T-helper 1 cell (primary cell): ENCODE data around the gene ZSCAN21.

ENCODE experiments used
- DNase-seq, 5 donors: peaks; one replicate each; pipeline ENCODE4 v3.0.0-alpha.2; 2012 to 2020

The ZSCAN21 gene

DNA sequence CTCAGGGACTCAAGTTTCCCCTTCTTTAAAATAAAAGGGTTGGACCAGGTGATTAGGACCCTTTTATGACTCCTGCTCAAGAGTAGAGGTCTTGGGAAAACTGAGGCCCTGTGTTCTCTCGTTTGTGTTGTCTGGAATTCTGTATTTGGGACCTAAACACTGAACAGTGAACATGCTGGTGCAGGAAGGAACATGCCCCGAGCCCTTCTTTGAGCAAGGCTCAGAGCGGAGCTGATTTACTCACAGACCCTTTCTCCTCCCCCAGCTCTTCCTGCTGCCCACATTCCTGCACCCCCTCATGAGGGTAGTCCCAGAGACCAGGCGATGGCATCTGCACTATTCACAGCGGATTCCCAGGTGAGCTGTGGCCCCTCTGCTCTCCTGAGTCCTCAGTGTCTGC is 20.0 kb upstream of the ZSCAN21 start:
- DNase-seq, result no peak

DNA sequence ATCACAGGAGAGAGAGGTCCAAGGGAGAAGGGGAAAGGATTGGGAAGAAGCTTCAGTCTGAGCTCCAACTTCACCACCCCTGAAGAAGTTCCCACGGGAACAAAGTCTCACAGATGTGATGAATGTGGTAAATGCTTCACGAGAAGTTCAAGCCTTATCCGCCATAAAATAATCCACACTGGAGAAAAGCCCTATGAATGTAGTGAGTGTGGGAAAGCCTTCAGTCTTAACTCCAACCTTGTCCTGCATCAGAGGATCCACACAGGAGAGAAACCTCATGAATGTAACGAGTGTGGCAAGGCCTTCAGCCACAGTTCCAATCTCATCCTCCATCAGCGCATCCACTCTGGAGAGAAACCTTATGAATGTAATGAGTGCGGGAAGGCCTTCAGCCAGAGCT is 16.0 kb upstream of the ZSCAN21 start:
- DNase-seq, result no peak

DNA sequence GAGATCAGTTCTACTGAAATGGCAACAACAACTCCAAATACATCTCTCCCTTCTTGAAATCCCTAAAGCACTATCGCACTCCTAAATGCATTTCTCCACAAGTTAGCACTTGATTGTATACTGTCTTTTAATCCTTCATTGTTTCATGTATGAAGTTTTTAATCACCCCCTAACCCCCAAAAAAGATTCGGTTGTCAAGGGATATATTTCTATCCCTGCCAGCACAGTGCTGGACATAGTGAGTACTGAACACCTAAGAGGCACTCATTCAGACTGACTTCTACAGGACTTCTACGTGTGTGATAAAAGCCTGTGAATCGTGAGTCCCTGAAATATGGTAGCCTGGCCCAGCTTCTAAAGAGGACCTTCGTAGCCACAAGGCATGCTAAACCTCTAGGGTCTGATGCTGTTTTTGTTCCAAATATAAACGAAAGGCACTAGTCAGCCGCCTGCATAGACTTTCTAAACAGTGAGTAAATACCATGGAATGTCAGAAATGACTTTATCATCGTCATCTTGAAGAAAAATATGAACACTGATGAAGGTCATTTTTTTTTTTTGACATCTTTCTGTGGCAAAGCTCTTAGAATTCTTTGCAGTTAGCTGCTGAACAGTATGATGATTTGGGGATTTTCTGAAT is 14.6 kb upstream of the ZSCAN21 start:
- no peak for DNase-seq

DNA sequence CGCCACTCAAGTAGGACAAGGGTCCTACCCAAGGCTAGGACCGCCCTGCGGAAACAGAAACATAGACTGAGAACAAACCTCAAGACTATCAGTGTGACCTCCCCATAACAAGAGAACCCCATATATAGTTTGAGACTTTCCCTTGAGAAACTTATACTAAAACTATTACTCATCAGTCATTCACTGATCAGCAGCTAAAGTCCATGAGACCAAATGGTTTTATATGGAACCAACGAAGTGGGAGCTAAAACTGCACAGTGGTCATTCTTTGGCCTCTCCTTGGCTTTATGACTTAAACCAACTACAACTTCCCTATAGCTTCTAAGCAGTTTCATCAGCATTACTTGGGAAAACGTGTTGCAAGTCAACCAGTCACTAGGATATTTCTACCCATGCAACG is 13.7 kb upstream of the ZSCAN21 start:
- DNase-seq, result no peak

DNA sequence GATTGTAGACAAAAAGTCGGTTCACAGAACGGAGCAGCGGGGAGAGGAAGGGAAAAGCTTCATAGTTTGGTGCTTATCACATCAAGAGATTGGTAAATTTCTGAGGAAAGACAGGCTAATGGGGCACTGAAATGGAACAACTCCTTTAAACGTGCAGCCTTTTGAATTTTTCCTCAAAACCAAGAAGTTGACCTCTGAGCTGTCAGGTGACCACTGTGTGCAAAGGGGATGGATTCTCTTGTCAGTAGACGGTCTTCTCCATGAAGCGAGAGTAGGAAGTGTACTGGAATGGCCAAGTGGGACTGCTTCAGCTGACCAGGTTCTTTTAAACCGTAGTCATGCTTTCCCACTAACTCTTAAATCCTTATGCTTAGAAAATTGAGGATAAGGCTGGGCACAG is 11.2 kb upstream of the ZSCAN21 start:
- DNase-seq, result no peak

DNA sequence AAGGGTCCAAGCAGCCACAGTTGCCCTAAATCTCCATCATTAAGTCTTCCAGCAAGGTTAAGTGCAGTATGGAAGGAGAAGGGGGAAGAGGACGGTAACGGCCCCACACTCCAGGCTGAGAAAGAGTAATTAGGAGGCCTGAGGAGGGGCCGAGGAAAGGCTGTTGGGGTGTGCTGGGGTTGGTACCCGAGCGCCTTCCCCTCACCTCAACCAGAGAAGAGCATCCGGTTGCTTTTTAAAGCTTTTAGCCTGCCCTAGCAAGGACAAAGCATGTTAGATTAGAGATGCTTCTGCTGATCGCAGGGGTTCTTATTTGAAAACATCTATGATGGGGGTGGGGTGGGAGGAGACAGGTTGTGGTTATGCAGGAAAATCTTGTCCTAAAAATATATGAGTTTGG is 9.0 kb upstream of the ZSCAN21 start:
- DNase-seq, result no peak

DNA sequence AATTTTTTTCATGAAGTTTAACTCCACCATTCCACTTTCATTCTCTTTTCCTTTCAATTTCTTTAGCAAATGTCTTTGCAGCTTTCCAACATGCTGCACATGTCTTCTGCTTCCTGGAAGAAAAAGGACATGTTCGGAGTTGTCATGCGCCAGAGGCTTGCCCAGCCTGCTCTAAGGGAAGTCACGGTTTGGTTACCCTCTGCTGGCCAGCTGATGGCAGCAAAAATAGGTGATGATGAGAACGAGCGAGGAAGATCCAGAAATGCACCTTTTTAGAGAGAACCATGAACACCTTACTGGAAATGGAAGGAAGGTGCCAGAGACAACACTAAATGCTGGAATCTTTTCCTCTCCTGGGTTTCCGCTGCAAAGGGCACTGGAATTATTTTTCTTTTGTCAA is 4.9 kb upstream of the ZSCAN21 start:
- no peak for DNase-seq

DNA sequence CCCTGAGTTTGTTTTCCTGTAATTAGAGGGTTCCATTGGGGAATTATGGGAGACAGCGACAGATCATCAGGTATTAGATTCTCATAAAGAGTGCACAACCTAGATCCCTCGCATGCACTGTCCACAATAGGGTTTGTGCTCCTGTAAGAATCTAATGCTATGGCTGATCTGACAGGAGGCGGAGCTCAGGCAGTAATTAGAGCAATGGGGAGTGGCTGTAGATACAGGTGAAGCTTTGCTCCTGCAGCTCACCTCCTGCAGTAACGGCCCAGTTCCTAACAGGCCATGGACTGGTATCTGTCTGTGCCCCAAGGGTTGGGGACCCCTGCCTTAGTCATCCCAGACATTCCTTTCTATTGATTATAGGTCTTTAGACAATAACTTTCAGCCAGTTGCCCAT is 894 bp upstream of the ZSCAN21 start:
- DNase-seq, result no peak

DNA sequence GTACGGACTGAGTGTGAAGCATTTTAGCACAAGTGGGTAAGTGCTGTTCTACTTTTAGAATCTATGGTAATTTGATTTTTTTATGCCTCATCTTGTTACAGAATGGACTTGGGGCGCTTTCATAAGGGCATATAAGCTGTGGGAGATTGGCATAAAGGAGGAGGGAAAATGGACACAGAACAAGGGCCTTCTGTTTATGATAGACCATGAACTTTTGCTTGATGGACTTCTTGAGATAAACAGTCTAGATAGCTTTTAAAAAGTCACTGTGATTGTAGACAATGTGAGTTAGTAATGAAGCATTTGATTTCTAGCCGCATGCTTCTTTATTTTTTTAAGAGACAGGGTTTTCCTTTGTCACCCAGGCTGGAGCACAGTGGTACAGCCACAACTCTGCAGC is 2.0 kb downstream of the ZSCAN21 start:
- no peak for DNase-seq

DNA sequence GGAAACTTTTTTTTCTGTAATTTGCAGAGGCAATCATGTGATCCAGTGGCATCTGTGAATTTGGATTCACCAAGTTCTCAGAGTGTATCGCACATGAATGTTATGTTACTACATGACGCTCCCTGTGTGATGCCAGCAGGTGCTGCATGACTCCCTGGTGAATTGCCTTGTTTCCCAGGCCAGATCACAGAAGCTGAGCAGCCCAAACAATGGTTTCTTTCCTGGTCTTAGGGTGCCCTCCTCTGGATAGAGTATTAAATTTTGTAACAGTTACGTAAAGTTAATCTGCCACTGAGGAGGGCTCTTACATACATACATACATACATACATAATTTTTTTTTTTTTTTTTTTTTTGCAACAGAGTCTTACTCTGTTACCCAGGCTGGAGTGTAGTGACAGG is 3.6 kb downstream of the ZSCAN21 start:
- DNase-seq, result peak in 2 of 5 donors; percentile 8 to 38

DNA sequence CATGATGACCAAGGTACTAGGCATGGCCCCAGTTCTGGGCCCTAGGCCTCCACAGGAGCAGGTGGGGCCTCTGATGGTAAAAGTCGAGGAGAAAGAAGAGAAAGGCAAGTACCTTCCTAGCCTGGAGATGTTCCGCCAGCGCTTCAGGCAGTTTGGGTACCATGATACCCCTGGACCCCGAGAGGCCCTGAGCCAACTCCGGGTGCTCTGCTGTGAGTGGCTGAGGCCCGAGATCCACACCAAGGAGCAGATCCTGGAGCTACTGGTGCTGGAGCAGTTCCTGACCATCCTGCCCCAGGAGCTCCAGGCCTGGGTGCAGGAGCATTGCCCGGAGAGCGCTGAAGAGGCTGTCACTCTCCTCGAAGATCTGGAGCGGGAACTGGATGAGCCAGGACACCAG is 7.4 kb downstream of the ZSCAN21 start:
- no peak for DNase-seq

DNA sequence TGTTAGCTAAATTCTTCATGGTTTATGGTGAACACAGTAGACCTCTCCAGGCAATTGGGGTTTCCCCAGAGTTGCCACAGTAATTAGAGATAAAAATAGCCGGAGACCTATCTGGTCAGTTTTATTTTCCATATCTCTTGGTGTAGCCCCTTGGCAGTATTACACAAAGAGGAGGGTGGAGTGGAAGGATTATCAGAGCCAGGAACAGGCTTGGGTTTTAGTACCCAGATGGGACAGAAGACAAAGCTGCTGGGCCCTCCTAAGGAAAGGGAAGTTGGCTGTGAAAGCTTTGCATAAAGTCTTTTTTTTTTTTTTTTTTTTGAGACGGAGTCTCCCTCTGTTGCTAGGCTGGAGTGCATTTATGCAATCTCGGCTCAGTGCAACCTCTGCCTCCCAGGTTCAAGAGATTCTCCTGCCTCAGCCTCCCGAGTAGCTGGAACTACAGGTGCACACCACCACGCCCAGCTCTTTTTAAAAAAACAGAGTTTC is 9.7 kb downstream of the ZSCAN21 start:
- DNase-seq, result no peak

DNA sequence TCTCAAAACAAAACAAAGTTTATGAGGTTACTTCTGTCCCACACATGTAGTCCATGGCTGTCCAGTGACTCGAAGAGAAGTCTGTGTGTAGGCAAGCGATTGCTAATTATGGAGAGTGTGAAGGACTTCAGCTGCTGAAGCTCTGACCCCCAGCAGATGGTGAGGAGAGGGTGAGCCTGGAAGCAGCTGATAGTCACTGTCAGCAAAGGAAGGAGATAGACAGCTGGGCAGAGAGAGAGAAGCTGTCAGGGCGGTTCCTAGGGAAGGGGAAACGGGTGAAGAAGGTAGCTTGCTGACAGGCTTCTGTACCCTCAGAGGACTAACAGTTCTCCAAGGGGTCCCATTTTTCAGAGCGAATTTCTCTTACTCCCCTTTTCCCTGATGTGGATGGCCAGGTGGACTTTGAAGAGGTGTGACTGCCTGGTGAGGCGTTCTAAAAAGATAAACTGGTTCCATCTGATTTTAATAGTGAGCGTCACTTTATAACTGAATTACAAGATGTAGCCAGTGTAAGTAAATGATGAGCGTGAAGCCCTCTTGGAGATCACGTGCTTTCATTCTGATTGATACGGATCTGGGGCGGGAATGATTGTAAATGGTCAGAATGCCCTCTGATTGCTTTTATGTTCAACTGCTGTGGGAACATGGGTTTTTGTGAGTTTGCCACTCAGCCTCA is 12.1 kb downstream of the ZSCAN21 start:
- no peak for DNase-seq

DNA sequence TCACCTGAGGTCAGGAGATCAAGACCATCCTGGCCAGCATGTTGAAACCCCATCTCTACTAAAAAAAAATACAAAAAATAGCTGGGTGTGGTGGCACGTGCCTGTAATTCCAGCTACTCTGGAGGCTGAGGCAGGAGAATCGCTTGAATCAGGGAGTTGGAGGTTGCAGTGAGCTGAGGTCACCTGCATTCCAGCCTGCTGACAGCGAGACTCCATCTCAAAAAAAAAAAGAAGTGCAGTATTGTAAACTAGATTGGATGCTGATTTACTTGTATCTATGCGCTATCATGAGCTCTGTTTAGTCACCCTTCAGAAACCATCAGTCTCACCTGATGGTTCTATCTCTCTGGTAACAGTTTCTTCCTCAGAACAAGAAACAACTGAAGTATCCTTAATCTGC is 13.8 kb downstream of the ZSCAN21 start:
- no peak for DNase-seq

DNA sequence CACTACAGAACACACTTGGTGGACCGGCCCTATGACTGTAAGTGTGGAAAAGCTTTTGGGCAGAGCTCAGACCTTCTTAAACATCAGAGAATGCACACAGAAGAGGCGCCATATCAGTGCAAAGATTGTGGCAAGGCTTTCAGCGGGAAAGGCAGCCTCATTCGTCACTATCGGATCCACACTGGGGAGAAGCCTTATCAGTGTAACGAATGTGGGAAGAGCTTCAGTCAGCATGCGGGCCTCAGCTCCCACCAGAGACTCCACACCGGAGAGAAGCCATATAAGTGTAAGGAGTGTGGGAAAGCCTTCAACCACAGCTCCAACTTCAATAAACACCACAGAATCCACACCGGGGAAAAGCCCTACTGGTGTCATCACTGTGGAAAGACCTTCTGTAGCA is 14.6 kb downstream of the ZSCAN21 start:
- no peak for DNase-seq

DNA sequence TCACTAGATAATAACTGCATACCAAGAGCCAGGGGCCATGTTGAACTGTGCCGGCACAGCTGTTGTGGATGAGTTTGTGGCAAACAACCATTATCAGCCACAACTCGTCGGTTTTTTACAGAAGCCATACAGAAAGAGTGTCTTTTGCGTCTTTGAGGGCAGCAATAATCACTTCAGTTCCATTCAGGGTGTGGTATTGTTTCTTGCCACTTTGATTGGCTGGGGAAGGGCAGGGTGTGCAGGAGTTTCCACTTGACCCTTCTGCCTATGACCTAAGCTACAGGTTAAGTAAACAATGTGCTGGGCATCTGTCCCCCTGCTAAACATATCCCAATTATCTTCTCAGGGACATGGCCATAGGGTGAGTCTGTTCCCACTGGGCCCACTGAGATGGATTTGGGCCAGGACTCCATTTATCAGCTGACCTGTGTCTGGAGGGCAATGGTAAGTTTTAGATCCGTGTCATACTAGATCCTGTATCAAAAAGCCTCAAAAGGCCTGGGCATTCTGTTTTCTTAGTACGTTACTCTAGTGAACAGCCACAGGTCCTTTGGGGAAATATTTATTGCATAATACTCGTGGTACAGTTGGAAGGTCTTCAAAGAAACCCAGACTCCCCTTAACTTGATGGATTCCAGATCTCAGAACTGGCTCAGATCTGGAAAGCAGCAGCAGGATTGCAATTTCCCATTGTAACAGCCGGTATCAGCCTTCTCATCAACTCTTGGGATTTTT is 16.0 kb downstream of the ZSCAN21 start:
- DNase-seq, result no peak

DNA sequence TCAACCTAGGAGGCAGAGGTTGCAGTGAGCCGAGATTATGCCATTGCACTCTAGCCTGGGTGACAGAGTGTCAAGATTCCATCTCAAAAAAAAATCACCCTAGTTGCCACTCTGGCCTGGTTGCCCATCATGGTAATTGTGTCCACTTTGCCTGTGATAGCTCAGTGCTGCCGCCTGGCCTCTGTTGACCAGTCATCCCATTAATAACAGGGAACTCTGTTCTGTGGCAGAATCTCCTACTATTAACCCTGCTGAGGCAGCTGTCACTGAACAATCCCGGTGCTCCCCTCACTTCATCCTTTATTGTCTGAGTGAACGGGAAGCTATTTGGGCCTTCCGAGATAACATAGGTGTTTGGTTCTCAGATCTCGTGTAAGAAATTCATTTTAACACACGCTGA is 17.4 kb downstream of the ZSCAN21 start:
- DNase-seq, result no peak

DNA sequence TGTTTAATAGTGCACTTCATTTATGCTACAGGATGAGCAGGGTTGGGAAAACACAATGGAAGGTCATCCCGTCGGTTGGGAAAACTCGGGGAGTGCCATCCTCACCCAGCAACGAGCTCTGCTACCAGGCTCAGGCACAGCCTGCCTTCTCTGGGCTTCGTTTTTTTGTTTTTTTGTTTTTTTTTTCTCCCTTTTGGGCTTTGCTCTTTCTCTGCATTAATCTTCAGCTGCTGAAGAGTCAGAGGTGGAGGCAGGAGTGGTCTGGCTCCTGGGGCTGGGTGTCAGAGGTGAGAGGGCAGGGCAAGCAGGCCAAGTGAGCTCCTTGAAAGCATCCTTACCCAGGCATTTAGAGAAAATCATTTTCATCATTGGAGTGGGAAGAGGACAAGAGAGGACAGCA is 20.4 kb downstream of the ZSCAN21 start:
- no peak for DNase-seq

DNA sequence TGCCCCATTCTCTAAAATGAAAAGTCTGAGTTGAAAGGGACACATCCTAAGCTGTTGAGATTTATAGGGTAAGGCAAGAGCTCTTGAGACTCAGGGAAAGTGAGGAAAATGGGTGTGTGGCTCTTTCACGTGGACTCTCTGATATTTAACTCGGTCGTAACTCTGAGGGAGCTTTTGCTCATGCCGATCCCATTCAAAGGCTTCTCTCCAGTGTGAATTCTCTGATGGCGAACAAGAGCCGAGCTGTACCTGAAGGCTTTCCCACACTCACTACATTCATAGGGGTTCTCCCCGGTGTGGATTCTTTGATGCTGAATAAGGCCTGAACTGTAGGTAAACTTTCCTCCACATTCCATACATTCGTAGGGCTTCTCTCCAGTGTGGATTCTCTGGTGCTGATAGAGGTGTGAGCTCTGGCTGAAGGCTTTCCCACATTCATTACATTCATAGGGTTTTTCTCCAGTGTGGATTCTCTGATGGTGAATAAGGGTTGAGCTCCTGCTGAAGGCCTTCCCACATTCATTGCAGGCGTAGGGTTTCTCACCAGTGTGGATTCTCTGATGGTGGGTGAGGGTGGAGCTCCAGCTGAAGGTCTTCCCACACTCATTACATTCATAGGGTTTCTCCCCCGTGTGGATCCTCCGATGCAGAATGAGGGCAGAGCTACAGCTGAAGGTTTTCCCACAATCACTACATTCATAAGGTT is 21.6 kb downstream of the ZSCAN21 start:
- DNase-seq, result no peak

DNA sequence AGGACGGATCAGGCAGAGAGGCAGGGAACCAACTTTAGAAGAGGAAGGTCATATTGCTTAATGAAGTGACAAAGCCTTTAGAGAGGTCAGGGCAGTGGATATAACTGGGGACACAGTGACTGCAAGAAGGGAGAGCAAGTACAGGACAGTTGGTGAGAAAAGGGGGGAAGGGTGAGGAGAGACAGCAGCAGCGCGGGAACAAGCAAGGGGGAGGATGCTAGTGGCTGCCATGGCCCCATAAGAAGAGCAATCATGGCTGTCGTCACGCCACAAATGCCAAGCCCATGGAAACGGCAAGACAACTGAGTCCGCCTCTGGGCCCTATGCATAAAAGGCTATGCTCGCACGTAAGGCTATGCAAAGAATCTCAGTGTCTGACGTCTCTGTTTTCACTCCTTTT is 22.9 kb downstream of the ZSCAN21 start:
- DNase-seq, result no peak

DNA sequence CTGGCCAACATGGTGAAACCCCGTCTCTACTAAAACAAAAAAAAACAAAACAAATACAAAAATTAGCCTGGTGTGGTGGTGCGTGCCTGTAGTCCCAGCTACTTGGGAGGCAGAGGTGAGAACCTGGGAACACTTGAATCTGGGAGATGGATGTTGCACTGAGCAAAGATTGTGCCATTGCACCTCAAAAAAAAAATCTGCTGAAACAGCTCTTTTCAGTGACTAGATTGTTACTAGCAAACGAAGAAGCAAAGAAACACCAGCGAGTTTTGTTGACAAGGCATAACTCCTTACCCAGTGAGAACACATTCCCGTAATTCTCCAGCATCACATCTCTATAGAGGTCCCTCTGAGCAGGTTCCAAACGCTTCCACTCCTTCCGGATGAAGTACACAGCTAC is 25.3 kb downstream of the ZSCAN21 start:
- DNase-seq, result no peak

DNA sequence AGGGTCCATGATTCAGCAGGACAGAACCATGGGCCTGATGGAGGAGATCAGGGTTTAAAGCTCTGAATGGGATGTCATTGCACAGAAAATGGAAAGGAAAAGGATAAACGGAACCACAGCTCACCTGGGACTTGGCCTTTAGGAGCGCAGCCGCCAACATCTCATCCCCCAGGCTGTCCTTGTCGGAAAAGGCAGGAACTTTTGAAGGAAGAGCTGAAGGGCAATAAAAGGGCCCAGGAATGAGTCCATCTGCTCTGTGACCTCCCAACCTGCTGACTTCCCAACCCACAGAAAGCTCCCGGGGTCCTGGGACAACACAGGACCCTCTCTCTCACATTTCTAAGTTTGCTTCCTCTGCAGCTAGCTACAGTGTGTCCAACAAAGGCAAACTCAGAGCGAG is 25.8 kb downstream of the ZSCAN21 start:
- no peak for DNase-seq

DNA sequence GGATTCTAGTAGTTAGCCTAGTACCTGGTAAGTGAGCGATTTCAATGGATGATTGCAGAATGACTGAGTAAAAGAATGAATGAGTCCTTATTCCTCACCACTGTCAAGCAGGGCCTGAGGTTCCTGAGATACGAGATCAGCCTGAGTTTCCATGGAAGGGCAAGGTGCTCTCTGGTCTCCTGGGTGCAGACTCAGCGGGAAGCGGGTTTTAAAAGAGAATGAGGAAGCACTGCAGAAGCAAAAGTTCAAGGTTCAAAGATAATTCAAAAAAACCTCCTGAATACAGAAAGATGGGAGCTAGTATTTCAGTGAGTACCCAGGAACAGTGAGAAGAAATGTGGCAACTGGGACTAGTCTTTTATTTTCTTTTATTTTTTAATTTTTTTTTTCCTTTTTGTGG is 27.6 kb downstream of the ZSCAN21 start:
- DNase-seq, result no peak
